CD14-positive monocyte (primary cell): ENCODE measurements around the gene OSBPL8. TPM values are rescaled to one million over a fixed set of nuclear protein-coding genes. Genes with fewer than 3 reads are reported as not detected.

Experiments
- DNase-seq, 3 donors: peaks; one replicate each; pipeline ENCODE4 v3.0.0-alpha.2; 2011 to 2022
- H2AFZ ChIP-seq: 2 replicates; pipeline ENCODE4 v1.6.0; 2012; ENCODE audit warnings: mild to moderate bottlenecking, low read depth, low read length, inconsistent platforms; ENCODE audit not compliant: insufficient read depth, poor library complexity, severe bottlenecking
- H3K27ac ChIP-seq, 2 donors: 1 replicate in 1 of 2; 2 replicates in 1 of 2; pipeline ENCODE4 v1.5.1; 2012 to 2013; ENCODE audit warnings: low read length in 2 of 2, control low read depth in 1 of 2, inconsistent platforms in 1 of 2, low read depth in 1 of 2, mild to moderate bottlenecking in 1 of 2
- H3K27me3 ChIP-seq, 2 donors: one replicate each; pipeline versions ENCODE4 v1.6.0 to v1.6.1; 2011 to 2013; ENCODE audit warnings: low read length in 2 of 2; ENCODE audit not compliant: control insufficient read depth in 2 of 2, insufficient read depth in 2 of 2
- H3K36me3 ChIP-seq, 2 donors: replicated peaks in 1 of 2; 1 replicate in 1 of 2; 2 replicates in 1 of 2; pipeline versions ENCODE4 v1.5.1 to v1.6.1; 2012 to 2013; ENCODE audit warnings: low read length in 2 of 2, control low read depth in 1 of 2, inconsistent platforms in 1 of 2, mild to moderate bottlenecking in 1 of 2; ENCODE audit not compliant: insufficient read depth in 2 of 2, control insufficient read depth in 1 of 2
- H3K4me1 ChIP-seq, 2 donors: 1 replicate in 1 of 2; 2 replicates in 1 of 2; pipeline versions ENCODE4 v1.5.1 to v1.6.1; 2012 to 2013; ENCODE audit warnings: low read length in 2 of 2, control low read depth in 1 of 2, inconsistent platforms in 1 of 2, mild to moderate bottlenecking in 1 of 2, moderate library complexity in 1 of 2; ENCODE audit not compliant: insufficient read depth in 2 of 2, control insufficient read depth in 1 of 2
- H3K4me2 ChIP-seq: replicated peaks from 2 replicates; pipeline ENCODE3; 2012; ENCODE audit warnings: low read length, moderate library complexity, mild to moderate bottlenecking; ENCODE audit not compliant: poor library complexity, severe bottlenecking; ENCODE audit errors: extremely low read depth
- H3K4me3 ChIP-seq, 3 experiments: fragments of 200-600 bp in 1 of 3; sonication (generic) in 1 of 3; replicated peaks in 1 of 3; 1 replicate in 2 of 3; 2 replicates in 1 of 3; pipeline ENCODE4 v1.5.1; 2011 to 2013; ENCODE audit warnings: low read length in 3 of 3, mild to moderate bottlenecking in 3 of 3, control low read depth in 2 of 3, low read depth in 2 of 3, inconsistent platforms in 1 of 3, moderate library complexity in 1 of 3
- H3K79me2 ChIP-seq: 2 replicates; pipeline ENCODE4 v1.6.0; 2012; ENCODE audit warnings: mild to moderate bottlenecking, control low read depth, inconsistent platforms, low read length, moderate library complexity; ENCODE audit not compliant: insufficient read depth
- H3K9ac ChIP-seq: 2 replicates; pipeline ENCODE4 v1.6.0; 2017; ENCODE audit warnings: low read length, mild to moderate bottlenecking; ENCODE audit not compliant: insufficient read depth, poor library complexity, severe bottlenecking
- H3K9me3 ChIP-seq, 2 donors: replicated peaks in 1 of 2; 1 replicate in 1 of 2; 2 replicates in 1 of 2; pipeline versions ENCODE4 v1.5.1 to v1.6.1; 2012 to 2013; ENCODE audit warnings: low read length in 2 of 2, control low read depth in 1 of 2; ENCODE audit not compliant: control insufficient read depth in 1 of 2, insufficient read depth in 1 of 2
- H4K20me1 ChIP-seq: 2 replicates; pipeline ENCODE4 v1.6.0; 2012; ENCODE audit warnings: mild to moderate bottlenecking, low read length, control low read depth, moderate library complexity; ENCODE audit not compliant: insufficient read depth
- H3K27ac Mint-ChIP-seq, 7 donors: one replicate each; pipeline ENCODE4 v1.8.0; 2020; ENCODE audit warnings: mild to moderate bottlenecking in 7 of 7, mixed read lengths in 7 of 7, moderate library complexity in 6 of 7, inconsistent platforms in 2 of 7
- H3K27me3 Mint-ChIP-seq, 3 donors: one replicate each; pipeline ENCODE4 v1.8.0; 2021 to 2022; ENCODE audit warnings: low read depth in 3 of 3, mild to moderate bottlenecking in 3 of 3, mixed read lengths in 3 of 3, moderate library complexity in 3 of 3, inconsistent platforms in 1 of 3
- H3K36me3 Mint-ChIP-seq, 2 donors: one replicate each; pipeline ENCODE4 v1.8.0; 2020; ENCODE audit warnings: mixed read lengths in 2 of 2, inconsistent platforms in 1 of 2, mild to moderate bottlenecking in 1 of 2
- H3K4me1 Mint-ChIP-seq: one replicate; pipeline ENCODE4 v1.8.0; 2020; ENCODE audit warnings: mild to moderate bottlenecking, mixed read lengths
- H3K4me3 Mint-ChIP-seq, 2 donors: one replicate each; pipeline ENCODE4 v1.8.0; 2020; ENCODE audit warnings: mild to moderate bottlenecking in 2 of 2, mixed read lengths in 2 of 2, moderate library complexity in 1 of 2
- H3K9me3 Mint-ChIP-seq, 7 donors: one replicate each; pipeline ENCODE4 v1.8.0; 2020 to 2022; ENCODE audit warnings: mixed read lengths in 7 of 7, mild to moderate bottlenecking in 6 of 7, moderate library complexity in 6 of 7, inconsistent platforms in 2 of 7
- CTCF ChIP-seq: fragments of 200-600 bp; IDR thresholded peaks from one replicate; pipeline ENCODE4 v1.8.0; 2022; ENCODE audit warnings: antibody characterized with exemption, mild to moderate bottlenecking
- WGBS: methylation state at CpG from one replicate; pipeline ENCODE4 v1.1.5; 2013; ENCODE audit warnings: missing lambda C conversion rate; ENCODE audit not compliant: insufficient coverage; 5-methylcytosine and 5-hydroxymethylcytosine counted together
- intact Hi-C, 2 donors: fragments of 100-400 bp; cut with micrococcal nuclease; formaldehyde crosslinking; loops; one replicate each; pipeline versions ENCODE4 v1.15.0 to v1.15.1; 2023
- polyA plus RNA-seq, 3 donors: library from polyadenylated mRNA; depleted of rRNA in 1 of 3; unstranded in 2 of 3; stranded (reverse) in 1 of 3; fragments of 300-500 nt in 2 of 3; fragments of >200 nt in 1 of 3; fragmentation: Illumina TruSeq in 2 of 3; gene quantifications; 1 replicate in 2 of 3; 2 replicates in 1 of 3; pipeline ENCODE4 v1.2.3, GENCODE V29; 2012 to 2021

Gene OSBPL8
- polyA plus RNA-seq, 3 donors: 25.3 to 167 (median 147) TPM

- Histone ChIP-seq H3K36me3 (no peaks in the 10 kb centered on the region), H3K4me1 (no peaks in the 10 kb centered on the region), H3K9ac (no peak overlapping the region), H4K20me1 (no peaks in the 10 kb centered on the region), H2AFZ (no peak overlapping the region), H3K27me3 (no peaks in the 10 kb centered on the region), H3K4me2 (no peak overlapping the region), H3K4me3 (no peak overlapping the region), H3K9me3 (no peaks in the 10 kb centered on the region), H3K79me2 (no peaks in the 10 kb centered on the region), H3K27ac (no peak overlapping the region)
- Mint-ChIP-seq H3K4me3 (no peak overlapping the region), H3K36me3 (no peaks in the 10 kb centered on the region), H3K9me3 (peaks cover 0 to 7% (median 0%) of the 10 kb centered on the region in 7 donors), H3K4me1 (no peaks in the 10 kb centered on the region), H3K27ac (peak overlapping the region in 2 of 7 donors; percentile 37 to 62), H3K27me3 (peaks cover 1 to 9% (median 7%) of the 10 kb centered on the region in 3 donors)
- TF ChIP-seq CTCF: no peak
- intact Hi-C loops: no loop called here
- DNase-seq: no peak
Observed at GRCh38 chr12:76310110-76310509, 249.5 kb downstream of the OSBPL8 start.

GRCh38 chr12:76308866-76309265 lies 250.7 kb downstream of the OSBPL8 start:
- Histone ChIP-seq H3K27ac (no peak overlapping the region), H3K79me2 (no peaks in the 10 kb centered on the region), H4K20me1 (no peaks in the 10 kb centered on the region), H3K4me3 (no peak overlapping the region), H3K4me2 (no peak overlapping the region), H3K27me3 (no peaks in the 10 kb centered on the region), H3K4me1 (no peaks in the 10 kb centered on the region), H3K9ac (no peak overlapping the region), H3K36me3 (no peaks in the 10 kb centered on the region), H2AFZ (no peak overlapping the region), H3K9me3 (no peaks in the 10 kb centered on the region)
- no peaks in the 10 kb centered on the region for H3K4me1 Mint-ChIP-seq
- peaks cover 0 to 7% (median 2%) of the 10 kb centered on the region in 7 donors for H3K9me3 Mint-ChIP-seq
- no peaks in the 10 kb centered on the region for H3K36me3 Mint-ChIP-seq
- no peak for TF ChIP-seq CTCF
- peak overlapping the region in 1 of 7 donors; percentile 24 for H3K27ac Mint-ChIP-seq
- intact Hi-C loops: no loop called here
- WGBS: no CpG with 5 or more reads among the region's 3 CpGs
- DNase-seq: no peak
- H3K4me3 Mint-ChIP-seq: no peak overlapping the region
- peaks cover 0 to 9% (median 4%) of the 10 kb centered on the region in 3 donors for H3K27me3 Mint-ChIP-seq
